Colonic mucosa (tissue), 4 donors: ENCODE results near the gene SLC36A3. TPM values are rescaled to one million over a fixed set of nuclear protein-coding genes. Genes with fewer than 3 reads are reported as not detected.

Experiments
- DNase-seq: peaks from one replicate; pipeline ENCODE4 v3.0.0-alpha.2; 2020
- H3K27ac ChIP-seq: fragments of 200-600 bp; one replicate; pipeline ENCODE4 v1.8.0; 2021
- H3K27me3 ChIP-seq: fragments of 200-600 bp; one replicate; pipeline ENCODE4 v1.8.0; 2021
- H3K36me3 ChIP-seq: fragments of 200-600 bp; one replicate; pipeline ENCODE4 v1.8.0; 2021
- H3K4me1 ChIP-seq: fragments of 200-600 bp; one replicate; pipeline ENCODE4 v1.8.0; 2021; ENCODE audit warnings: mild to moderate bottlenecking
- H3K4me3 ChIP-seq: fragments of 200-600 bp; one replicate; pipeline ENCODE4 v1.8.0; 2021
- H3K9ac ChIP-seq, 2 donors: one replicate each; pipeline ENCODE4 v1.7.0; 2013; ENCODE audit warnings: control low read depth in 2 of 2, low read depth in 2 of 2, low read length in 2 of 2
- H3K9me3 ChIP-seq: fragments of 200-600 bp; one replicate; pipeline ENCODE4 v1.8.0; 2021
- CTCF ChIP-seq: fragments of 200-600 bp; IDR thresholded peaks from one replicate; pipeline ENCODE4 v1.8.0; 2022; ENCODE audit warnings: antibody characterized with exemption, mild to moderate bottlenecking
- intact Hi-C: fragments of 100-400 bp; cut with DNase I; formaldehyde crosslinking; loops from one replicate; pipeline ENCODE4 v1.14.1; 2022
- total RNA-seq, 2 donors: library from RNA; stranded (reverse); fragmentation: NEBNext Ultra II Directional in 1 of 2; extraction: Animal tissue kit (Norgen Biotek cat#: 25700) in 1 of 2; gene quantifications; one replicate each; pipeline ENCODE4 v1.2.1, GENCODE V29; 2021
- donor health status: healthy.
- donor health status: DM: no; HTN: no; CAD: no.
- donor health status: DM: no; HTN: no; CAD: no.

SLC36A3 gene
- total RNA-seq, 2 donors from 2014 or later, result not detected

- H3K27ac ChIP-seq, result no peak overlapping the region
- intact Hi-C loops, result no loop called here
- no peak for TF ChIP-seq CTCF
Observed at GRCh38 chr5:151345187-151345807, 41.7 kb upstream of the SLC36A3 start.

GRCh38 chr5:151344088-151344487 lies 40.5 kb upstream of the SLC36A3 start:
- Histone ChIP-seq H3K9ac (no peak overlapping the region), H3K4me3 (no peak overlapping the region), H3K9me3 (no peaks in the 10 kb centered on the region), H3K36me3 (no peaks in the 10 kb centered on the region), H3K27ac (no peak overlapping the region), H3K27me3 (no peaks in the 10 kb centered on the region), H3K4me1 (no peaks in the 10 kb centered on the region)
- intact Hi-C loops, result no loop called here
- DNase-seq, result no peak
- no peak for TF ChIP-seq CTCF

More at GRCh38 chr5:151345187-151345807, 41.7 kb upstream of the SLC36A3 start:
- H3K4me3 ChIP-seq, result no peak overlapping the region
- DNase-seq, result no peak
- H3K9me3 ChIP-seq, result no peaks in the 10 kb centered on the region
- no peak overlapping the region for H3K9ac ChIP-seq
- no peaks in the 10 kb centered on the region for H3K27me3 ChIP-seq
- no peaks in the 10 kb centered on the region for H3K4me1 ChIP-seq
- H3K36me3 ChIP-seq, result no peaks in the 10 kb centered on the region

DNA sequence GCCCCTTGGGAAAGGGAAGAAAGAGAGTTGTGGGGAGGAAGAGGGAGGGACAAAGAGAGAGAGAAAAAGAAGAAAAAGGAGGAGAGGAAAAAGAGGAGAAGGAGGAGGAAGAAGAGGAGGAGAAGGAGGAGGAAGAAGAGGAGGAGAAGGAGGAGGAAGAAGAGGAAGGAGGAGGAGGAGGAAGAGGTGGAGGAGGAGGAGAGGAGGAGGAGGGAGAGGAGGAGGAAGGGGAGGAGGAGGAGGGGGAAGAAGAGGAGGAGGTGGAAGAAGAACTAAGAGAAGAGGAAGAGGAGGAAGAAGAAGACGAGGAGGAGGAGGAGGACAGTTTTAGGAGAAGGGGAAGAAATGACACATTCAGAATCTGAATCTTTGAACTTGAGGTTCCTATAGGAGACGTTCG lies 36.4 kb upstream of the SLC36A3 start:
- Histone ChIP-seq H3K9me3 (no peaks in the 10 kb centered on the region), H3K36me3 (no peaks in the 10 kb centered on the region), H3K9ac (no peak overlapping the region), H3K4me3 (no peak overlapping the region), H3K27ac (no peak overlapping the region), H3K27me3 (no peaks in the 10 kb centered on the region), H3K4me1 (no peaks in the 10 kb centered on the region)
- TF ChIP-seq CTCF, result no peak
- intact Hi-C loops, result no loop called here
- no peak for DNase-seq

GRCh38 chr5:151338734-151339133 lies 35.2 kb upstream of the SLC36A3 start:
- Histone ChIP-seq H3K27me3 (no peaks in the 10 kb centered on the region), H3K4me1 (no peaks in the 10 kb centered on the region), H3K27ac (no peak overlapping the region), H3K36me3 (no peaks in the 10 kb centered on the region), H3K4me3 (no peak overlapping the region), H3K9ac (no peak overlapping the region), H3K9me3 (no peaks in the 10 kb centered on the region)
- no peak for DNase-seq
- TF ChIP-seq CTCF, result no peak
- intact Hi-C loops, result no loop called here

DNA sequence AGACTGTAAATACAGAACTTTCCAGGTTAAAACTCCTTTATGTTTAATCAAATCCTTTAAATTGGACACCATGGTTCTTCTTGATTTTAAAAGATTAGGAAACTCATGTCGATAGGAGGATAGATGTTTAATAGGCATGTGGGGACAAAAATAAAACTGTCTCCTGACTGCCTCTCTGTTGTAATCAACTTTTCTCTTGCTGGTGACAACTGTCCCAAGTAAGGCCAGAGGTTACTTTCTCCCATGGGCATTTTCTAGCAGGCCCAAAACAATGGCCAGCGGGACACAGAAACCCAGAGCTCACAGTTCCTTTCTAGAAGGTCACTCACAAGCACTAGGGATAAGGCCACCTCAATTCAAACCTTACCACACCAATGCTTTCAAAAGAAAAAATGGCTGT lies 29.3 kb upstream of the SLC36A3 start:
- no peak for DNase-seq
- TF ChIP-seq CTCF, result no peak
- Histone ChIP-seq H3K27ac (no peak overlapping the region), H3K9ac (no peak overlapping the region), H3K27me3 (no peaks in the 10 kb centered on the region), H3K4me1 (no peaks in the 10 kb centered on the region), H3K36me3 (no peaks in the 10 kb centered on the region), H3K9me3 (no peaks in the 10 kb centered on the region), H3K4me3 (no peak overlapping the region)
- intact Hi-C loops, result no loop called here
